HEK293T (cell line): ENCODE measurements around the gene ERCC6.

Experiments
- CTCF ChIA-PET: fragments of 350-600 bp; formaldehyde crosslinking; extraction: SDS; loops from one replicate; lab custom pipeline; 2021; ENCODE audit warnings: antibody characterized with exemption, inconsistent platforms; lab: Yijun Ruan, JAX
- POLR2A ChIA-PET: fragments of 350-600 bp; formaldehyde crosslinking; extraction: SDS; loops from one replicate; lab custom pipeline; 2020; ENCODE audit warnings: antibody characterized with exemption, inconsistent platforms; lab: Yijun Ruan, JAX
- DNase-seq: peaks from one replicate; pipeline ENCODE4 v3.0.0; 2012; ENCODE audit warnings: mixed read lengths; ENCODE audit errors: extremely low spot score
- ARNT ChIP-seq: fragments of 450-650 bp; IDR thresholded peaks from 2 replicates; pipeline ENCODE4 v1.6.1; 2017; ENCODE audit warnings: mild to moderate bottlenecking
- BHLHE40 ChIP-seq: fragments of 450-650 bp; IDR thresholded peaks from 2 replicates; pipeline ENCODE4 v1.6.1; 2016; ENCODE audit warnings: mild to moderate bottlenecking, moderate library complexity, borderline replicate concordance
- CTBP1 ChIP-seq: fragments of 450-650 bp; IDR thresholded peaks from 2 replicates; pipeline ENCODE4 v1.6.1; 2016; ENCODE audit warnings: borderline replicate concordance
- ELF4 ChIP-seq: fragments of 450-650 bp; IDR thresholded peaks from 2 replicates; pipeline ENCODE4 v1.6.1; 2017; ENCODE audit warnings: antibody characterized with exemption
- FOXA1 ChIP-seq: fragments of 450-650 bp; IDR thresholded peaks from 2 replicates; pipeline ENCODE4 v1.6.1; 2016; ENCODE audit warnings: mild to moderate bottlenecking
- FOXK2 ChIP-seq: fragments of 450-650 bp; IDR thresholded peaks from 2 replicates; pipeline ENCODE4 v1.6.1; 2016; ENCODE audit warnings: mild to moderate bottlenecking
- FOXM1 ChIP-seq: fragments of 450-650 bp; IDR thresholded peaks from 2 replicates; pipeline ENCODE4 v1.6.1; 2017; ENCODE audit warnings: mild to moderate bottlenecking, borderline replicate concordance
- HDGF ChIP-seq: fragments of 450-650 bp; IDR thresholded peaks from 2 replicates; pipeline ENCODE4 v1.6.1; 2017; ENCODE audit warnings: antibody characterized with exemption, borderline replicate concordance
- L3MBTL2 ChIP-seq: fragments of 450-650 bp; conservative IDR thresholded peaks from 2 replicates; pipeline ENCODE4 v1.6.1; 2016; ENCODE audit warnings: mild to moderate bottlenecking
- LEF1 ChIP-seq: fragments of 450-650 bp; IDR thresholded peaks from 2 replicates; pipeline ENCODE4 v1.6.1; 2017; ENCODE audit warnings: mild to moderate bottlenecking, borderline replicate concordance
- NFRKB ChIP-seq: fragments of 450-650 bp; IDR thresholded peaks from 2 replicates; pipeline ENCODE4 v1.6.1; 2016; ENCODE audit warnings: mild to moderate bottlenecking, moderate library complexity
- SP1 ChIP-seq: fragments of 450-650 bp; IDR thresholded peaks from 2 replicates; pipeline ENCODE4 v1.6.1; 2017
- SUZ12 ChIP-seq: fragments of 450-650 bp; IDR thresholded peaks from 2 replicates; pipeline ENCODE4 v1.6.1; 2016; ENCODE audit warnings: mild to moderate bottlenecking
- TARDBP ChIP-seq: fragments of 450-650 bp; IDR thresholded peaks from 2 replicates; pipeline ENCODE4 v1.6.1; 2016
- ZNF384 ChIP-seq: fragments of 450-650 bp; IDR thresholded peaks from 2 replicates; pipeline ENCODE4 v1.6.1; 2016
- TF ChIP-seq, protein P1 (sequence below): fragments of 450-650 bp; IDR thresholded peaks from 2 replicates; pipeline ENCODE4 v1.6.1; 2016

The ERCC6 gene

DNA sequence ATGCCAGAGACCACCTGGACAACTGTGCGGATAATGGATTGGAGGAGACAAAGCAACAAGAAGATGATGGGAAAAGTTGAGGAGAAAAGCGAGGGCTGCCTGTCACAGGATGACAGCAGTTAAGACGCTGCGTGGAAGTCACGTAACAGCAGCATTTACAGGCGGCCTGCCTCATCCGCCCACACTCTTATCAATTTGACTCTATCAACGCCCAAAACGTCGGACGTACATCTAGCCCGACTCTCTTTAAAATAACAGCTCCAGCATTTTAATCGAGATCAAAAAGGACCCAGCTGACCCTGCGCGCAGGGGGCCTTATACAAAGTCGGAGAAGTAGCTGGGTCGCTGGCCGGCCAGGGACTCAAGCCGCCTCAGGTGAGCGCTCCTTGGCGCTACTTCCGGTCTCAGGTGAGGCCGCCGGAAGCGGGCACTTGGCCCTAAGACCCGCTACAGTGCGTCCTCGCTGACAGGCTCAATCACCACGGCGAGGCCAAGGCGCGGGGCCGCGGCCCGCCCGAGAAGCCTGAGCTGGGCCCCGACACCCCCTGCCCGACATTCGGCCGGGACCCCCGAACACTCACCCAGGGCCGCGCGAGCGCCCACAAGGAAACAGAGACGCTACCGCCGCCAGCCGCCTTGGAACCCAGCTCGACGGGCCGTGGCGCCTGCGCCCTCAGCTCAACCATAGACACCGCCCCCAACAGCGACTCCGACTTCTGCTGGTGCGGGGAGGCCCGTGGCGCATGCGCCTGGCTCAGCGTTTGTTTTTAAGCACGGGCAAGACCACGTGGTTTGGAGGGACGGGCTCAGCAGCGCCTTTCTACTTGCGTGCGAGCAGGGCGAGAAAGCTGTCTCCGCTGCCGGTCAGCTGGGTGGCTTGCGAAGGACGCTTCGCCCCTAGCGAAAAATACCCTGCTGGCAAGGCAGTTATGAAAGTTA, at the start of gene ERCC6:
Gene ERCC6, minus strand, starts transcription at position 741 of the 939 bp plus-strand sequence.
- ChIA-PET CTCF (interaction anchor here (0.6 to 1.0 kb wide), 3 partner anchors 9 to 26 kb away, joined by 3 read pairs; no protein-coding TSS in a partner anchor), POLR2A (interaction anchor here (0.6 to 2.1 kb wide), 8 partner anchors 8 to 880 kb away, joined by 3 to 11 read pairs (median 3); no protein-coding TSS in a partner anchor)
- peak; percentile 99 for DNase-seq
- TF ChIP-seq FOXK2 (no peak), SUZ12 (no peak), FOXA1 (no peak), BHLHE40 (no peak), SP1 (no peak), FOXM1 (no peak), NFRKB (no peak), HDGF (no peak), CTBP1 (no peak), ZNF384 (no peak), L3MBTL2 (peak; percentile 94), ELF4 (peak; percentile 58), LEF1 (no peak), TARDBP (no peak), ARNT (peak; percentile 97)
- TF ChIP-seq, protein P1, sequence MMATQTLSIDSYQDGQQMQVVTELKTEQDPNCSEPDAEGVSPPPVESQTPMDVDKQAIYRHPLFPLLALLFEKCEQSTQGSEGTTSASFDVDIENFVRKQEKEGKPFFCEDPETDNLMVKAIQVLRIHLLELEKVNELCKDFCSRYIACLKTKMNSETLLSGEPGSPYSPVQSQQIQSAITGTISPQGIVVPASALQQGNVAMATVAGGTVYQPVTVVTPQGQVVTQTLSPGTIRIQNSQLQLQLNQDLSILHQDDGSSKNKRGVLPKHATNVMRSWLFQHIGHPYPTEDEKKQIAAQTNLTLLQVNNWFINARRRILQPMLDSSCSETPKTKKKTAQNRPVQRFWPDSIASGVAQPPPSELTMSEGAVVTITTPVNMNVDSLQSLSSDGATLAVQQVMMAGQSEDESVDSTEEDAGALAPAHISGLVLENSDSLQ: no peak

DNA sequence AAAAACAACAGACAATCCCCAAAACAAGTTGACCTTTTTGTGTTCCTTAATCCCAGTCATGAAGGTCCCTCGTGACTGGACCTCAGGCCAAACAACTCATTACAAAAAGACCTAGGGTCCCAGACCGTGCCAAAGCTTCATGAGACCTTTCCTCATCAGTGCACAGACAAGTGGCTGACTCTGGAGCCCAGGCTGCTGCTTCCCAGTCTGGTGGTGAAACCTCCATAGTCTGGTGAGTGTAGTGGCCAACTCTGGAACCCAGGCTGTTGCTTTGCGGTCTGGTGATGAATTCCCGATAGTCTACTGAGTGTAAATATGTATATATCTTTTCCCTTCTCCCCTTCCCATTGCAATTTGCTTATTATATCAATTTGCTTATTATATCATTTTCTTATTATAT, 49.1 kb upstream of the ERCC6 start:
- DNase-seq: no peak
- ChIA-PET POLR2A (no interaction called here), CTCF (no interaction called here)
- TF ChIP-seq ARNT (no peak), SP1 (no peak), SUZ12 (no peak), FOXK2 (no peak), CTBP1 (no peak), ELF4 (no peak), NFRKB (no peak), TARDBP (no peak), BHLHE40 (no peak), FOXM1 (no peak), HDGF (no peak), ZNF384 (no peak), L3MBTL2 (no peak)
- TF ChIP-seq, protein P1: no peak

DNA sequence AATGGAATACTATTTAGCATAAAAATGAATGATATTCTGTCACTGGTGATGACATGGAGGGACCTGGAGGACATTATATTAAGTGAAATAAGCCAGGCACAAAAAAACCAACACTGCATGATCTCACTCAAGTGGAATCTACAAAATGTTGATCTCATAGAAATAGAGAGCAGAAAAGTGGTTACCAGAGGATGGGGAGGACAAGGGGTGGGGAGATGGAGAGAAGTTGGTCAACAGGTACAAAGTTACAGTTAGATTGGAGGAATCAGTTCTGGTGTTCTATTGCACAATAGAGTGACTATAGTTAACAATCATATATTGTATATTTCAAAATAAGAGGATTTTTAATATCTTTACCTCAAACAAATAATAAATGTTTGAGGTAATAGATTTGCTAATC, 46.5 kb upstream of the ERCC6 start:
- no peak for DNase-seq
- CTCF ChIA-PET: no interaction called here
- TF ChIP-seq NFRKB (no peak), ARNT (no peak), CTBP1 (no peak), ELF4 (no peak)
- POLR2A ChIA-PET: no interaction called here

DNA sequence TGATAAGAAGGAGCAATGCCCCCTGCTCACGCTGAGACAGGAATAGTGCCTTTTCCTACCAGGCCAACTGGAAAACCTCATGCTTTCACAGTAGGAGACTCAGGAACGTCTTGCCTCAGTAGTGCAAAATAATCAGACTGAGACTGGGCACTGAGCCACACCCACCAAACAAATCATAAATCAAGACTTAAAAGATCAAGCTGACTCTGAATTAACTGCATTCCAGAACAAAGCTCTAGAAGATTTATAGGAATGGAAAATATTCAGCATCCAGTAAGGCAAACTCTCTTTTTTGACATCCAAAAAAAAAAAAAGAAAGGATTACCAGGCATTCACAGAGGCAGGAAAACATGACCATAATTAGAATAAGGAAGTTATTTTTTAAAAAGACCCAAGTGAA, 40.7 kb upstream of the ERCC6 start:
- ChIA-PET CTCF (interaction anchor here (1.1 kb wide), 1 partner anchor 14 kb away, joined by 3 read pairs; no protein-coding TSS in a partner anchor), POLR2A (no interaction called here)
- no peak for DNase-seq
- TF ChIP-seq, protein P1: peak; percentile 52
- TF ChIP-seq FOXK2 (no peak), ARNT (no peak)

DNA sequence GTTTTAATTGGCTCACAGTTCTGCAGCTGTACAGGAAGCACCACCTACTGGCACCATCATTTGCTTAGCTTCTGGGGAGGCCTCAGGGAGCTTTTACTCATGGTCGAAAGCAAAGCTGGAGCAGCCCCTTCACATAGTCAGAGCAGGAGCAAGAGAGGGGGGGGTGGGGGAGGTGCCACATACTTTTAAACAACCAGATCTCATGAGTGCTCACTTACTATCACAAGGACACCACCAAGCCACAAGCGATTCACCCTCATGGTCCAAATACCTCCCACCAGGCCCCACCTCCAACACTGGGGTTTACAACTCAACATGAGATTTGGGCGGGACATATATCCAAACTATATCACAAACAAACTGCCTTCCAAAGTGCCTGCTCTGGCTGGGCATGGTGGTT, 39.5 kb upstream of the ERCC6 start:
- TF ChIP-seq FOXK2: no peak
- no peak for TF ChIP-seq TARDBP
- TF ChIP-seq ZNF384: no peak
- no peak for TF ChIP-seq CTBP1
- TF ChIP-seq NFRKB: no peak
- no peak for TF ChIP-seq SUZ12
- no peak for TF ChIP-seq BHLHE40
- TF ChIP-seq ELF4: no peak
- TF ChIP-seq, protein P1: no peak
- no peak for TF ChIP-seq FOXA1
- no peak for DNase-seq
- POLR2A ChIA-PET: no interaction called here
- CTCF ChIA-PET: no interaction called here

DNA sequence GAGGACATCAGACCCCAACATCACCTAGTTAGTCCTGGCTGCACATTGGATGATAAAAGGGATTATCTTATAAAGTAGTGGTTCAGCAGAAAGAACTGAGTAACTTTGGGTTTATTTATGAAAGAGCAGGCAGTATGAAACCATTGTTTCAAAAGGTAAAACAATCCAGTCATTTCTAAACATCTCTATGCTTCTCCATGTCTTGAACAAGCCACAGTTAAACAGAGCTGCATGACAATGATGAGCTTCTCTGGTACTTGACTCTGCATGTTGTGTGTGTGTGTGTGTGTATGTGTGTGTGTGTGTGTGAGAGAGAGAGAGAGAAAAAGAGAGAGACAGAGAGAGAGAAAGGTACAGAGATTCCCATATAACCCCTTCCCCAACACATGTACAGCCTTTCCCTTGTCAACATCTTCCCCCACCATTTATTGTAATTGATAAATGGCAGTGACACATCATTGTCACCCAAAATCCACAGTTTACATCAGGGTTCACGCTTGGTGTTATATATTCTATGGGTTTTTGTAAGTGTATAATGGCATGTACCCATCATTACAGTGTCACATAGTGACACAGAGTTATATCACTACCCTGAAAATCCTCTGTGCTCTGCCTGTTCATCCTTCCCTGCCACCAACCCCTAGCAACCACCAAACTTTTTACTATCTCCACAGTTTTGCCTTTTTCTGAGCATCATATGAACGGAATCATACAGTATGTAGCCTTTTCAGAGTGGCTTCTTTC, 38.4 kb upstream of the ERCC6 start:
- ChIA-PET CTCF (no interaction called here), POLR2A (no interaction called here)
- no peak for DNase-seq
- no peak for TF ChIP-seq ARNT
- TF ChIP-seq TARDBP: no peak
- no peak for TF ChIP-seq LEF1
- no peak for TF ChIP-seq BHLHE40
- TF ChIP-seq, protein P1: no peak
- no peak for TF ChIP-seq ZNF384
- no peak for TF ChIP-seq FOXK2
- no peak for TF ChIP-seq NFRKB
- TF ChIP-seq FOXM1: no peak
- TF ChIP-seq SUZ12: no peak
- no peak for TF ChIP-seq ELF4
- TF ChIP-seq L3MBTL2: no peak
- no peak for TF ChIP-seq SP1
- TF ChIP-seq HDGF: no peak
- no peak for TF ChIP-seq FOXA1
- no peak for TF ChIP-seq CTBP1
